Mesenchymal stem cell (in vitro differentiated cells and primary cell): ENCODE measurements around the gene ADGRF4. TPM values are rescaled to one million over a fixed set of nuclear protein-coding genes. Genes with fewer than 3 reads are reported as not detected.

ENCODE experiments used
- DNase-seq: peaks from one replicate; pipeline ENCODE4 v3.0.0-alpha.2; 2013
- H2AFZ ChIP-seq: one replicate; pipeline ENCODE4 v1.6.1; 2013; ENCODE audit warnings: low read depth, mild to moderate bottlenecking, control low read depth, inconsistent platforms, low read length, moderate library complexity
- H2AK5ac ChIP-seq: 2 replicates; pipeline ENCODE4 v1.6.1; 2013; ENCODE audit warnings: low read length, moderate library complexity, mild to moderate bottlenecking, inconsistent platforms; ENCODE audit not compliant: severe bottlenecking
- H2BK120ac ChIP-seq: one replicate; pipeline ENCODE4 v1.6.1; 2013; ENCODE audit warnings: low read depth, mild to moderate bottlenecking, inconsistent platforms, low read length, moderate library complexity
- H2BK12ac ChIP-seq, 2 experiments: one replicate each; pipeline ENCODE4 v1.6.1; 2013; ENCODE audit warnings: inconsistent platforms in 2 of 2, low read length in 2 of 2, mild to moderate bottlenecking in 2 of 2, moderate library complexity in 2 of 2, control low read depth in 1 of 2
- H2BK15ac ChIP-seq: one replicate; pipeline ENCODE4 v1.6.1; 2013; ENCODE audit warnings: mild to moderate bottlenecking, low read depth, inconsistent platforms; ENCODE audit not compliant: poor library complexity, severe bottlenecking
- H2BK5ac ChIP-seq: 2 replicates; pipeline ENCODE4 v1.6.1; 2013; ENCODE audit warnings: low read depth, mild to moderate bottlenecking, low read length, control low read depth, inconsistent platforms; ENCODE audit not compliant: poor library complexity, severe bottlenecking
- H3K14ac ChIP-seq, 2 experiments: one replicate each; pipeline ENCODE4 v1.6.1; 2013; ENCODE audit warnings: inconsistent platforms in 2 of 2, low read length in 2 of 2, control low read depth in 1 of 2, mild to moderate bottlenecking in 1 of 2, moderate library complexity in 1 of 2
- H3K18ac ChIP-seq, 2 experiments: one replicate each; pipeline ENCODE4 v1.6.1; 2013; ENCODE audit warnings: inconsistent platforms in 2 of 2, low read length in 2 of 2, control low read depth in 1 of 2, low read depth in 1 of 2, mild to moderate bottlenecking in 1 of 2
- H3K23ac ChIP-seq, 2 experiments: one replicate each; pipeline ENCODE4 v1.6.1; 2013; ENCODE audit warnings: inconsistent platforms in 2 of 2, low read length in 2 of 2, mild to moderate bottlenecking in 2 of 2, moderate library complexity in 2 of 2, control low read depth in 1 of 2
- H3K27ac ChIP-seq: 2 replicates; pipeline ENCODE4 v1.5.1; 2013; ENCODE audit warnings: mild to moderate bottlenecking, moderate library complexity, low read length, control low read depth, inconsistent platforms; ENCODE audit not compliant: poor library complexity, severe bottlenecking
- H3K27me3 ChIP-seq, 2 experiments: 2 replicates each; pipeline versions ENCODE4 v1.6.1 to v1.7.0; 2013; ENCODE audit warnings: low read length in 2 of 2, mild to moderate bottlenecking in 2 of 2, moderate library complexity in 2 of 2, control low read depth in 1 of 2, inconsistent platforms in 1 of 2; ENCODE audit not compliant: control insufficient read depth in 1 of 2, insufficient read depth in 1 of 2
- H3K36me3 ChIP-seq, 2 experiments: 2 replicates each; pipeline versions ENCODE4 v1.6.1 to v1.7.0; 2013; ENCODE audit warnings: low read length in 2 of 2, control low read depth in 1 of 2, inconsistent platforms in 1 of 2, low read depth in 1 of 2, mild to moderate bottlenecking in 1 of 2; ENCODE audit not compliant: insufficient read depth in 2 of 2, control insufficient read depth in 1 of 2
- H3K4ac ChIP-seq, 2 experiments: one replicate each; pipeline ENCODE4 v1.6.1; 2013; ENCODE audit warnings: inconsistent platforms in 2 of 2, low read length in 2 of 2, mild to moderate bottlenecking in 2 of 2, moderate library complexity in 2 of 2, control low read depth in 1 of 2, low read depth in 1 of 2
- H3K4me1 ChIP-seq: 2 replicates; pipeline ENCODE4 v1.6.1; 2013; ENCODE audit warnings: low read depth, low read length, control low read depth; ENCODE audit not compliant: control insufficient read depth, insufficient read depth
- H3K4me2 ChIP-seq: 2 replicates; pipeline ENCODE4 v1.6.1; 2013; ENCODE audit warnings: low read length, mild to moderate bottlenecking, inconsistent platforms; ENCODE audit not compliant: poor library complexity, severe bottlenecking
- H3K4me3 ChIP-seq, 2 experiments: 2 replicates each; pipeline versions ENCODE4 v1.5.1 to v1.7.0; 2013; ENCODE audit warnings: low read length in 2 of 2, mild to moderate bottlenecking in 2 of 2, control low read depth in 1 of 2, low read depth in 1 of 2; ENCODE audit not compliant: insufficient read depth in 1 of 2
- H3K79me1 ChIP-seq: replicated peaks from 2 replicates; pipeline ENCODE4 v1.6.1; 2013; ENCODE audit warnings: mild to moderate bottlenecking, control low read depth, low read length, inconsistent platforms; ENCODE audit not compliant: poor library complexity, severe bottlenecking
- H3K9ac ChIP-seq: 2 replicates; pipeline ENCODE4 v1.7.0; 2013; ENCODE audit warnings: mild to moderate bottlenecking, low read length, moderate library complexity
- H3K9me3 ChIP-seq: 2 replicates; pipeline ENCODE4 v1.7.0; 2013; ENCODE audit warnings: mild to moderate bottlenecking, low read length; ENCODE audit not compliant: control insufficient read depth
- H4K8ac ChIP-seq: one replicate; pipeline ENCODE4 v1.6.1; 2013; ENCODE audit warnings: inconsistent platforms, mild to moderate bottlenecking, low read length, moderate library complexity
- H4K91ac ChIP-seq: one replicate; pipeline ENCODE4 v1.6.1; 2013; ENCODE audit warnings: mild to moderate bottlenecking, low read length, inconsistent platforms
- WGBS: methylation state at CpG from one replicate; pipeline ENCODE4 v1.1.7; 2013; ENCODE audit warnings: mixed read lengths; 5-methylcytosine and 5-hydroxymethylcytosine counted together
- polyA plus RNA-seq, 2 experiments: library from polyadenylated mRNA; stranded (reverse); fragments of 200-250 nt; gene quantifications; one replicate each; pipeline ENCODE4 v1.2.3, GENCODE V29; 2013

ADGRF4 gene
- 0.55 TPM for polyA plus RNA-seq (2013, experiment 1 of 2)
- polyA plus RNA-seq (2013, experiment 2 of 2) = 0.70 TPM

GRCh38 chr6:47698342-47698787, at the start of gene ADGRF4:
Gene ADGRF4 (plus strand): TSS chr6:47698580. CDS start chr6:47707246, 8,666 bp downstream.
- H3K18ac ChIP-seq = peak within 1 kb of the TSS in 1 of 2 experiments; percentile 56
- H3K4me3 ChIP-seq = no peak within 1 kb of the TSS
- no peak within 1 kb of the TSS for H2BK12ac ChIP-seq
- no peak within 1 kb of the TSS for H2BK15ac ChIP-seq
- DNase-seq = peak; percentile 88
- H4K8ac ChIP-seq = no peak within 1 kb of the TSS
- H3K27me3 ChIP-seq = no peaks in the 10 kb centered on the region
- H3K36me3 ChIP-seq = no peaks in the 10 kb centered on the region
- no peak within 1 kb of the TSS for H3K14ac ChIP-seq
- H2BK120ac ChIP-seq = no peak within 1 kb of the TSS
- no peak within 1 kb of the TSS for H3K9ac ChIP-seq
- no peak within 1 kb of the TSS for H2AFZ ChIP-seq
- H2BK5ac ChIP-seq = no peak within 1 kb of the TSS
- no peak within 1 kb of the TSS for H3K27ac ChIP-seq
- H3K4ac ChIP-seq = no peak within 1 kb of the TSS
- no peak within 1 kb of the TSS for H3K23ac ChIP-seq
- no peak within 1 kb of the TSS for H2AK5ac ChIP-seq
- H4K91ac ChIP-seq = no peak within 1 kb of the TSS
- H3K4me2 ChIP-seq = no peak within 1 kb of the TSS
- no peaks in the 10 kb centered on the region for H3K9me3 ChIP-seq
- peaks cover 5% of the 10 kb centered on the region for H3K4me1 ChIP-seq
- 86% methylated on average over 5 of the region's 5 CpGs for WGBS
- H3K79me1 ChIP-seq = no peaks in the 10 kb centered on the region

GRCh38 chr6:47650553-47651432, 47.6 kb upstream of the ADGRF4 start:
- peak; percentile 10 for DNase-seq
- 81% methylated on average over 2 of the region's 3 CpGs for WGBS
- H3K4me3 ChIP-seq = no peak overlapping the region
- H3K27ac ChIP-seq = peak overlapping the region; percentile 97
- no peaks in the 10 kb centered on the region for H3K79me1 ChIP-seq
- H3K4me1 ChIP-seq = peaks cover 2% of the 10 kb centered on the region
- no peaks in the 10 kb centered on the region for H3K9me3 ChIP-seq
- no peaks in the 10 kb centered on the region for H3K36me3 ChIP-seq
- H2AFZ ChIP-seq = no peak overlapping the region
- no peaks in the 10 kb centered on the region for H3K27me3 ChIP-seq
- no peak overlapping the region for H3K4ac ChIP-seq
- no peak overlapping the region for H3K14ac ChIP-seq
- no peak overlapping the region for H3K18ac ChIP-seq
- peak overlapping the region; percentile 63 for H3K9ac ChIP-seq
- H2BK5ac ChIP-seq = no peak overlapping the region
- H2BK15ac ChIP-seq = no peak overlapping the region
- no peak overlapping the region for H2BK12ac ChIP-seq
- H3K4me2 ChIP-seq = no peak overlapping the region
- H2AK5ac ChIP-seq = no peak overlapping the region
- H2BK120ac ChIP-seq = no peak overlapping the region
- H4K8ac ChIP-seq = no peak overlapping the region
- H4K91ac ChIP-seq = no peak overlapping the region
- H3K23ac ChIP-seq = no peak overlapping the region

- Histone ChIP-seq H3K4ac (no peak overlapping the region), H3K27ac (peak overlapping the region; percentile 97), H3K9ac (peak overlapping the region; percentile 63), H3K79me1 (no peaks in the 10 kb centered on the region), H2BK120ac (no peak overlapping the region), H2AFZ (no peak overlapping the region), H3K9me3 (no peaks in the 10 kb centered on the region), H4K8ac (no peak overlapping the region), H3K4me2 (peak overlapping the region; percentile 60), H3K14ac (no peak overlapping the region), H2AK5ac (no peak overlapping the region), H3K4me3 (no peak overlapping the region), H3K27me3 (no peaks in the 10 kb centered on the region), H3K23ac (no peak overlapping the region), H3K4me1 (peaks cover 7% of the 10 kb centered on the region), H4K91ac (no peak overlapping the region), H2BK12ac (no peak overlapping the region), H2BK5ac (no peak overlapping the region), H3K36me3 (no peaks in the 10 kb centered on the region), H3K18ac (no peak overlapping the region), H2BK15ac (no peak overlapping the region)
- peak; percentile 30 for DNase-seq
- 56% methylated on average over 4 of the region's 6 CpGs for WGBS
These were observed 46.9 kb upstream of the ADGRF4 start for GRCh38 chr6:47651505-47651944.

GRCh38 chr6:47653706-47654105, 44.7 kb upstream of the ADGRF4 start:
- Histone ChIP-seq H3K36me3 (no peaks in the 10 kb centered on the region), H3K27me3 (no peaks in the 10 kb centered on the region), H2BK12ac (no peak overlapping the region), H2BK15ac (peak overlapping the region; percentile 34), H4K91ac (no peak overlapping the region), H3K4me2 (no peak overlapping the region), H2BK5ac (no peak overlapping the region), H3K9me3 (no peaks in the 10 kb centered on the region), H3K9ac (no peak overlapping the region), H2BK120ac (no peak overlapping the region), H2AFZ (no peak overlapping the region), H3K79me1 (no peaks in the 10 kb centered on the region), H3K27ac (no peak overlapping the region), H3K23ac (no peak overlapping the region), H4K8ac (no peak overlapping the region), H3K4me1 (peaks cover 7% of the 10 kb centered on the region), H3K14ac (no peak overlapping the region), H3K4me3 (no peak overlapping the region), H3K18ac (no peak overlapping the region), H3K4ac (no peak overlapping the region), H2AK5ac (peak overlapping the region; percentile 20)
- 84% methylated on average over 5 of the region's 5 CpGs for WGBS
- no peak for DNase-seq
